ENCODE data around the gene RADX.

DNA sequence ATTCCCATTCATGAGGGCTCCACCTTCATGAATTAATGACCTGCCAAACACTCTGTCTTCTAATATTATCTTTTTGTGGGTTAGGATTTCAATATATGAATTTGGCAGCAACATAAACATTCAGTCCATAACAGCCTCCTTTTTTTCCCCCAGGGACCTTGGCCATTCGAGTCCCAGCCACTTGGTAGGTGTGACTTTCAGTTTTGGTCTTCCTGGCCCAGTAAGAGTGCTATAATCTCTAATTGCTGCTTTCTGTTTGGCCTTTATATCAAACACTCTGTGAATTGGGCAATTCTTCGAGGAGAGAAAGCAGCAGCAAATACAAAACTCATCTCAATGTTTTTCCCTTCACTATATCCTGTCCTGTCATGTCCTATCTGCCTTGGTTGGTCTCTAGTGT is 12.4 kb upstream of the RADX start:
- TF ChIP-seq, protein P1, sequence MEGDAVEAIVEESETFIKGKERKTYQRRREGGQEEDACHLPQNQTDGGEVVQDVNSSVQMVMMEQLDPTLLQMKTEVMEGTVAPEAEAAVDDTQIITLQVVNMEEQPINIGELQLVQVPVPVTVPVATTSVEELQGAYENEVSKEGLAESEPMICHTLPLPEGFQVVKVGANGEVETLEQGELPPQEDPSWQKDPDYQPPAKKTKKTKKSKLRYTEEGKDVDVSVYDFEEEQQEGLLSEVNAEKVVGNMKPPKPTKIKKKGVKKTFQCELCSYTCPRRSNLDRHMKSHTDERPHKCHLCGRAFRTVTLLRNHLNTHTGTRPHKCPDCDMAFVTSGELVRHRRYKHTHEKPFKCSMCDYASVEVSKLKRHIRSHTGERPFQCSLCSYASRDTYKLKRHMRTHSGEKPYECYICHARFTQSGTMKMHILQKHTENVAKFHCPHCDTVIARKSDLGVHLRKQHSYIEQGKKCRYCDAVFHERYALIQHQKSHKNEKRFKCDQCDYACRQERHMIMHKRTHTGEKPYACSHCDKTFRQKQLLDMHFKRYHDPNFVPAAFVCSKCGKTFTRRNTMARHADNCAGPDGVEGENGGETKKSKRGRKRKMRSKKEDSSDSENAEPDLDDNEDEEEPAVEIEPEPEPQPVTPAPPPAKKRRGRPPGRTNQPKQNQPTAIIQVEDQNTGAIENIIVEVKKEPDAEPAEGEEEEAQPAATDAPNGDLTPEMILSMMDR (optimal IDR thresholded peaks at IDR 0.05 in 1 of 3, IDR thresholded peaks at IDR 0.05 in 1 of 3, conservative IDR thresholded peaks at IDR 0.05 in 1 of 3; ENCODE audit: extremely low read depth in 1 of 3, insufficient read depth in 2 of 3, low read length in 3 of 3): no peak
- no peak for TF ChIP-seq EZH2 (IDR thresholded peaks at IDR 0.05; ENCODE audit: low read length)

All from keratinocyte (primary cell).